Right lobe of liver (tissue), 6 donors: ENCODE results near the gene CECR2. TPM values are rescaled to one million over a fixed set of nuclear protein-coding genes. Genes with fewer than 3 reads are reported as not detected.
A peak's percentile ranks its signal among the peaks of the same experiment; 100 is the strongest.

Source experiments
- ATAC-seq, 4 donors: fragments of 200-7000 bp; cut with Tn5 transposase; one replicate each; pipeline ENCODE4 v1.9.1; 2020; ENCODE audit warnings: mild to moderate bottlenecking in 4 of 4, moderate library complexity in 4 of 4
- DNase-seq, 3 donors: peaks; one replicate each; pipeline ENCODE4 v3.0.0-alpha.2; 2020
- H3K27ac ChIP-seq, 3 donors: fragments of 200-600 bp; one replicate each; pipeline ENCODE4 v1.8.0; 2022
- H3K27me3 ChIP-seq, 2 donors: fragments of 200-600 bp; one replicate each; pipeline ENCODE4 v1.8.0; 2022
- H3K36me3 ChIP-seq, 4 donors: fragments of 200-600 bp; sonication (generic) in 1 of 4; one replicate each; pipeline versions ENCODE4 v1.5.1 to v1.8.0; 2017 to 2022; ENCODE audit warnings: control low read depth in 1 of 4
- H3K4me1 ChIP-seq, 4 donors: fragments of 200-600 bp; sonication (generic) in 1 of 4; one replicate each; pipeline versions ENCODE4 v1.5.1 to v1.8.0; 2017 to 2022; ENCODE audit warnings: control low read depth in 1 of 4
- H3K4me3 ChIP-seq, 3 donors: fragments of 200-600 bp; one replicate each; pipeline ENCODE4 v1.8.0; 2022
- H3K9me3 ChIP-seq, 4 donors: fragments of 200-600 bp; sonication (generic) in 1 of 4; one replicate each; pipeline versions ENCODE4 v1.5.1 to v1.8.0; 2017 to 2022; ENCODE audit warnings: control low read depth in 1 of 4
- CTCF ChIP-seq, 4 donors: fragments of 200-600 bp in 3 of 4; fragments of 450-650 bp in 1 of 4; IDR thresholded peaks; one replicate each; pipeline versions ENCODE4 v1.5.1 to v1.8.0; 2016 to 2022; ENCODE audit warnings: antibody characterized with exemption in 4 of 4, mild to moderate bottlenecking in 2 of 4
- POLR2A ChIP-seq: fragments of 450-650 bp; IDR thresholded peaks from one replicate; pipeline ENCODE4 v1.6.1; 2017; ENCODE audit warnings: antibody characterized with exemption, mild to moderate bottlenecking
- WGBS: methylation state at CpG from one replicate; pipeline ENCODE4 v1.1.6; 2018; ENCODE audit warnings: low coverage, low lambda C conversion rate; ENCODE audit not compliant: insufficient coverage; ENCODE audit errors: missing lambda C conversion rate; 5-methylcytosine and 5-hydroxymethylcytosine counted together
- intact Hi-C, 2 donors: fragments of 100-400 bp; cut with DNase I; formaldehyde crosslinking; loops; one replicate each; pipeline versions ENCODE4 v1.11.2 to v1.14.1; 2022
- total RNA-seq, 6 experiments: library from RNA; depleted of rRNA in 2 of 6; stranded (reverse); fragments of >200 nt in 2 of 6; fragmentation: NEBNext Ultra II Directional in 3 of 6; extraction: Animal tissue kit (Norgen Biotek cat#: 25700) in 3 of 6; gene quantifications; one replicate each; pipeline versions ENCODE4 v1.1.0 to v1.2.4, GENCODE V29; 2016 to 2023
- donor health status: DM: no; HTN: yes; CAD: no.
- donor health status: DM: no; HTN: no; CAD: no.
- donor health status: DM: no; HTN: no; CAD: no.
- donor health status: DM: no; HTN: yes; CAD: no.
- donor health status: DM: no; HTN: yes; CAD: no.

Gene CECR2
- total RNA-seq, 6 experiments from 2014 or later, result 4.9 to 12.3 (median 10.0) TPM

- no peaks in the 10 kb centered on the region for H3K9me3 ChIP-seq
- WGBS, result 78% methylated on average over 3 of the region's 7 CpGs
- no peak for DNase-seq
- ATAC-seq, result no peak
- intact Hi-C loops, result no loop called here
- peaks cover 0 to 24% (median 7%) of the 10 kb centered on the region in 4 donors for H3K4me1 ChIP-seq
- H3K27me3 ChIP-seq, result no peaks in the 10 kb centered on the region
- H3K4me3 ChIP-seq, result no peak overlapping the region
- TF ChIP-seq POLR2A, result no peak
- no peak for TF ChIP-seq CTCF (IDR thresholded peaks at IDR 0.05)
- H3K36me3 ChIP-seq, result no peaks in the 10 kb centered on the region
- no peak overlapping the region for H3K27ac ChIP-seq
Measured at GRCh38 chr22:17401728-17402127, 32.5 kb downstream of the CECR2 start.

GRCh38 chr22:17402293-17402692 lies 33.0 kb downstream of the CECR2 start:
- intact Hi-C loops, result no loop called here
- ATAC-seq (no peak), DNase-seq (no peak)
- TF ChIP-seq CTCF (IDR thresholded peaks at IDR 0.05), result no peak
- no peak for TF ChIP-seq POLR2A
- Histone ChIP-seq H3K27ac (no peak overlapping the region), H3K27me3 (no peaks in the 10 kb centered on the region), H3K4me3 (no peak overlapping the region), H3K4me1 (peaks cover 0 to 29% (median 10%) of the 10 kb centered on the region in 4 donors), H3K36me3 (no peaks in the 10 kb centered on the region), H3K9me3 (no peaks in the 10 kb centered on the region)

DNA sequence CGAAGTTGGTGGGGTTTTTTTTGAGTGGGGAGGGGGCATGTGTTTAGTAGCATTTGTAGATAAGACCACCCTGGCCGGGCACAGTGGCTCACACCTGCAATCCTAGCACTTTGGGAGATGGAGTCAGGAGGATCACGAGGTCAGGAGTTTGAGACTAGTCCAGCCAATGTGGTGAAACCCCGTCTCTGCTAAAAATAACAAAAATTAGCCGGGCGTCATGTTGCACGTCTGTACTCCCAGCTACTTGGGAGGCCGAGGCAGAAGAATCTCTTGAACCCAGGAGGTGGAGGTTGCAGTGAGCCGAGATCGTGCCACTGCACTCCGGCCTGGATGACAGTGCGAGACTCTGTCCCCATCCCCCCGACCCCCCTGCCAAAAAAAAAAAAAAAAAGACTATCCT lies 34.6 kb downstream of the CECR2 start:
- H3K4me3 ChIP-seq, result no peak overlapping the region
- 52% methylated on average over 6 of the region's 13 CpGs for WGBS
- no peak for TF ChIP-seq CTCF (IDR thresholded peaks at IDR 0.05)
- no peak for TF ChIP-seq POLR2A
- H3K36me3 ChIP-seq, result no peaks in the 10 kb centered on the region
- H3K27me3 ChIP-seq, result no peaks in the 10 kb centered on the region
- H3K9me3 ChIP-seq, result no peaks in the 10 kb centered on the region
- DNase-seq (no peak), ATAC-seq (peak in 1 of 4 donors; percentile 64)
- peaks cover 0 to 32% (median 14%) of the 10 kb centered on the region in 4 donors for H3K4me1 ChIP-seq
- H3K27ac ChIP-seq, result no peak overlapping the region
- intact Hi-C loops, result no loop called here

DNA sequence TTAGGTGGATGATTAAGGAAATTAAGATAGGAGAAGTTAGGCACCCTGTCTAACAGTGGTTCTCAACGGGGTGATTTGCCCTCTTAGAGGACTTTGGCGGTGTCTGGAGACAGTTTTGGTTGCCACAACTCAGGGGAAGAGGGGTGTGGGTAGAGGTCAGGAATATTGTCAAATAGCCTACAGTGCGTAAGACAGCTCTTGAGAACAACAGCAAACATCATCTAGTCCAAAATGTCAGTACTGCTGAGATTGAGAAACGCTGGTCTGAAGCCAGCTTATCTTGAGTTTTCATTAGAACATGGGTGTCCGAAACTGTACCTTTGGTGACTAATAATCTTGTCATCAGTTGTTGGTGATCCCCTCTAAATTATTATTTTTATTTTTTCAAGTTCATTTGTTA lies 38.4 kb downstream of the CECR2 start:
- no peaks in the 10 kb centered on the region for H3K36me3 ChIP-seq
- no peaks in the 10 kb centered on the region for H3K9me3 ChIP-seq
- intact Hi-C loops, result no loop called here
- no peak overlapping the region for H3K4me3 ChIP-seq
- peak; percentile 87 to 95 (median 94) for ATAC-seq
- WGBS, result 28% methylated on average over 5 of the region's 5 CpGs
- H3K27me3 ChIP-seq, result no peaks in the 10 kb centered on the region
- TF ChIP-seq POLR2A (no peak), CTCF (IDR thresholded peaks at IDR 0.05) (no peak)
- peaks cover 0 to 28% (median 10%) of the 10 kb centered on the region in 4 donors for H3K4me1 ChIP-seq
- peak in 1 of 3 donors; percentile 67 for DNase-seq
- H3K27ac ChIP-seq, result peak overlapping the region in 2 of 3 donors; percentile 69 to 74

DNA sequence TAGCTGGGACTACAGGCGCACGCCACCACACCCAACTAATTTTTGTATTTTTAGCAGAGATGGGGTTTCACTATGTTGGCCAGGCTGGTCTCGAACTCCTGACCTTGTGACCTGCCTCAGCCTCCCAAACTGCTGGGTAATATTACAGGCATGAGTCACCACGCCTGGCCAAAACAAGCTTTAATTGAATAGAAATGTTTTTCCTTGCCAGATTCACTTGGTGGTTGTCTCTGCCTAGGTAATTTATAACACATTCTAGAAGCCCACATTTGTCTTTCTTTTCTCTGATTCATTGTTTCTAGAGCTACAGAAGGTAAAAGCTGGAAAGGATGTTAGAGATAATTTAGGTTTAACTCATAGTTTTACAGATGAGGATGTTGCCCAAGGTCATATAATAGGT lies 41.3 kb downstream of the CECR2 start:
- intact Hi-C loops, result no loop called here
- no peak for TF ChIP-seq CTCF (IDR thresholded peaks at IDR 0.05)
- no peak for TF ChIP-seq POLR2A
- no peak for ATAC-seq
- no peak for DNase-seq
- H3K9me3 ChIP-seq, result no peaks in the 10 kb centered on the region
- no peak overlapping the region for H3K27ac ChIP-seq
- no peaks in the 10 kb centered on the region for H3K36me3 ChIP-seq
- H3K27me3 ChIP-seq, result no peaks in the 10 kb centered on the region
- H3K4me1 ChIP-seq, result peaks cover 0 to 18% (median 7%) of the 10 kb centered on the region in 4 donors
- no peak overlapping the region for H3K4me3 ChIP-seq
- 82% methylated on average over 4 of the region's 4 CpGs for WGBS
